Measurements from ENCODE around the gene OPCML. TPM values are rescaled to one million over a fixed set of nuclear protein-coding genes. Genes with fewer than 3 reads are reported as not detected.

The OPCML gene
- total RNA-seq, 1 donor from 2014 or later: 2.7 TPM

DNA sequence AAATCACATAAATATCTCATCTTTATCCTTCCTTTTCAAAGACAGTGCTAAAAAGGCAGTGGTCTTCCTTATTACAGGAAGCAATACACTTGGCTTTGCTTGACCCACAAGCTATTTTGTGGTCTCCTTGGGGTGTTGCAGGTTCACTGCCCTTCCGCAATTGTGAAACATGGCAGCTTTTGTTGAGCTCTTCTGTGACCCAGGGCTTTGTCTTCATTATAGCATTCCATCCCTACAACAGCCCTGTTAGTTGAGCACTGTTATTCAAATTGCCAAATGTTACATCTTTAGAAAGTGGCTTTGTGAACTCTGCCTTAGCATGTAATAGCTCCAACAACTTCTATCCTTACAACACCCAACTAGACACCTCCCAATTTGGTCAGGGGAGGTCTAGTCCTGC, 107.1 kb downstream of the OPCML start:
- no peaks in the 10 kb centered on the region for H3K27me3 Mint-ChIP-seq (ENCODE audit: low read depth)
- H3K9me3 Mint-ChIP-seq (ENCODE audit: low read depth): no peaks in the 10 kb centered on the region
- TF ChIP-seq, protein P1, sequence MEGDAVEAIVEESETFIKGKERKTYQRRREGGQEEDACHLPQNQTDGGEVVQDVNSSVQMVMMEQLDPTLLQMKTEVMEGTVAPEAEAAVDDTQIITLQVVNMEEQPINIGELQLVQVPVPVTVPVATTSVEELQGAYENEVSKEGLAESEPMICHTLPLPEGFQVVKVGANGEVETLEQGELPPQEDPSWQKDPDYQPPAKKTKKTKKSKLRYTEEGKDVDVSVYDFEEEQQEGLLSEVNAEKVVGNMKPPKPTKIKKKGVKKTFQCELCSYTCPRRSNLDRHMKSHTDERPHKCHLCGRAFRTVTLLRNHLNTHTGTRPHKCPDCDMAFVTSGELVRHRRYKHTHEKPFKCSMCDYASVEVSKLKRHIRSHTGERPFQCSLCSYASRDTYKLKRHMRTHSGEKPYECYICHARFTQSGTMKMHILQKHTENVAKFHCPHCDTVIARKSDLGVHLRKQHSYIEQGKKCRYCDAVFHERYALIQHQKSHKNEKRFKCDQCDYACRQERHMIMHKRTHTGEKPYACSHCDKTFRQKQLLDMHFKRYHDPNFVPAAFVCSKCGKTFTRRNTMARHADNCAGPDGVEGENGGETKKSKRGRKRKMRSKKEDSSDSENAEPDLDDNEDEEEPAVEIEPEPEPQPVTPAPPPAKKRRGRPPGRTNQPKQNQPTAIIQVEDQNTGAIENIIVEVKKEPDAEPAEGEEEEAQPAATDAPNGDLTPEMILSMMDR (IDR thresholded peaks at IDR 0.05): no peak
- H3K4me1 Mint-ChIP-seq (ENCODE audit: low read depth): no peaks in the 10 kb centered on the region
- H3K36me3 Mint-ChIP-seq (ENCODE audit: low read depth): no peaks in the 10 kb centered on the region
- no peak for DNase-seq (ENCODE audit: low spot score)
- no peak overlapping the region for H3K4me3 Mint-ChIP-seq (ENCODE audit: unreplicated experiment)
- no peak overlapping the region for H3K27ac Mint-ChIP-seq (ENCODE audit: unreplicated experiment)

DNA sequence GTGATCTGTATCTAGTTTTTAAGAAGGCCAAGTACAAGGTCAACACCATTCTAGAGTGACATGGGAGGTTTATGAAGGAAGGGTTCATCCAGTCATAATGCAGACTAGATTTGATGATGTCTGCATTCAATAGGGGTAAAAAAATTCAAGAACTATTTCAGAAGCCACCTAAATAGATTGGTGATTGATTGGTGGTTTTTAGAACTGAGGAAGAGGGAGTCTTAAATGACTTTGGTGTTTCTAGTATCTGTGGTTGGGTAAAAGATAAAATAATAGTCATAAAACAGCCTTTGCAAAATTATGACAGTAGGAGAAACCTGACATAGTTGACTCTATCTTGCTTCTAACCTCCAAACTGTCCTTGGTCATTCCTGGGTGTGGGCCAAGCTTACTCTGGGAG, 114.1 kb downstream of the OPCML start:
- no peaks in the 10 kb centered on the region for H3K27me3 Mint-ChIP-seq (ENCODE audit: low read depth)
- H3K4me3 Mint-ChIP-seq (ENCODE audit: unreplicated experiment): no peak overlapping the region

DNA sequence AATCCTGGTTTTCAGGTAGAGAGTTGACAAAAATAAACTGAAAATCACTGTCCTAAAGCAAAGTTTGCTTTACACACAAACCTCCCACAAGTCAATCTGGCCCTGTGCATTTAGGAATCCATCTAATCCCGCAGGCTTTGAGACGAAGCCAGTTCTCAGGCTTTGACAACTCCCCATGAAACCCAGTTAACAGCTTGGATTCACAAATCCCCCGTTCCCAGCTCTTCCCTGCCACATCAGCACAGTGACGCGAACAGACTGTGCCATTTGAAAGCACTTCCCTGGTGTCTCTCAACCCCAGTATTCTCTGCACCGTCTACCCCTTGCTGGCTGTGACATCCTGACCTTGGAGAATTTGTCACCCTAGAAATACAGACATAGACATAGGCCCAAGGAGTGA, 117.8 kb downstream of the OPCML start:
- Mint-ChIP-seq H3K4me3 (ENCODE audit: unreplicated experiment) (no peak overlapping the region), H3K9me3 (ENCODE audit: low read depth) (peaks cover 10% of the 10 kb centered on the region), H3K36me3 (ENCODE audit: low read depth) (no peaks in the 10 kb centered on the region), H3K4me1 (ENCODE audit: low read depth) (no peaks in the 10 kb centered on the region), H3K27ac (ENCODE audit: unreplicated experiment) (no peak overlapping the region), H3K27me3 (ENCODE audit: low read depth) (peaks cover 4% of the 10 kb centered on the region)
- TF ChIP-seq, protein P1 (IDR thresholded peaks at IDR 0.05): no peak
- no peak for DNase-seq (ENCODE audit: low spot score)

More for the DNA sequence above, 114.1 kb downstream of the OPCML start:
- TF ChIP-seq, protein P1 (IDR thresholded peaks at IDR 0.05): no peak
- Mint-ChIP-seq H3K27ac (ENCODE audit: unreplicated experiment) (no peak overlapping the region), H3K4me1 (ENCODE audit: low read depth) (no peaks in the 10 kb centered on the region), H3K36me3 (ENCODE audit: low read depth) (no peaks in the 10 kb centered on the region), H3K9me3 (ENCODE audit: low read depth) (peaks cover 10% of the 10 kb centered on the region)
- no peak for DNase-seq (ENCODE audit: low spot score)

DNA sequence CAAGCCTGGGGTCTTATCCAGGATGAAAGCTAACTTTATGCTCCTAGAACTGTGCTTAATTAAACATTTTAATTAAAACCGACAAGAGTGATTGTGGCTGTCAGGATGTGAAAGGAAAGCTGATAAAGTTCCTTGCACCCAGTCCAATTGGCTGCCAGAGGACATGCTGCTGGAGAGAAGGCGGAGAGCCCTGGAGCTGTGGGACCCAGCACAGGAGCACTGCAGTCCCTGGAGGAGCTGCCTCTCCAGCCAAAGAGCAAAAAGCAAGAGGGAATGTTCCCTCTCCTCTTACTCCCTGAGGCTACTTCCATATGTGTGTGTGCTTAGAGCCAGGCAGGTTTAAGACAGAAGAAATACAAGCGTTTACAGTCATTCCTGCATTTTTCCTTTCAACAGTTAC, 118.6 kb downstream of the OPCML start:
- H3K4me1 Mint-ChIP-seq (ENCODE audit: low read depth): no peaks in the 10 kb centered on the region
- H3K9me3 Mint-ChIP-seq (ENCODE audit: low read depth): peaks cover 6% of the 10 kb centered on the region
- H3K36me3 Mint-ChIP-seq (ENCODE audit: low read depth): no peaks in the 10 kb centered on the region
- H3K27me3 Mint-ChIP-seq (ENCODE audit: low read depth): peaks cover 4% of the 10 kb centered on the region
- H3K4me3 Mint-ChIP-seq (ENCODE audit: unreplicated experiment): no peak overlapping the region
- TF ChIP-seq, protein P1 (IDR thresholded peaks at IDR 0.05): no peak
- no peak for DNase-seq (ENCODE audit: low spot score)
- no peak overlapping the region for H3K27ac Mint-ChIP-seq (ENCODE audit: unreplicated experiment)

DNA sequence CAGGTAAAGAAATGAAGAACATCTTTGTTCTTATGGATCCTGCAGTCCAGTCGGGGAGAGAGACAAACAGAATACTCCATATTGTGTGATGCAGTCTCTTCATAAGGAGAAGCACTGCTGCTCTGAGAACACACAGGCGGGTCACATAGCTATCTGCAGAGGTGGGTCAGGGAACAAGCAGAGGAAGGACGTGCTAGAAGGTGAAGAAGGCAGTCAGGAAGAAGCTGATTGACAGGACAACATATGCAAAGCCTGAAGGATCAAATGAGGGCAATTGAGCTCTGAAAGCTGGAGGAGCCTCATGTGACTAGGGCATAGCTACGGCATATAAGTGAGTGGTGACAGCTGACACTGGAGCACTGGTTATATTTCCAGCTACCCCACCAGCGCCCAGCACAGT, 122.5 kb downstream of the OPCML start:
- Mint-ChIP-seq H3K4me3 (ENCODE audit: unreplicated experiment) (no peak overlapping the region), H3K27me3 (ENCODE audit: low read depth) (peaks cover 4% of the 10 kb centered on the region), H3K9me3 (ENCODE audit: low read depth) (no peaks in the 10 kb centered on the region), H3K36me3 (ENCODE audit: low read depth) (no peaks in the 10 kb centered on the region), H3K4me1 (ENCODE audit: low read depth) (no peaks in the 10 kb centered on the region), H3K27ac (ENCODE audit: unreplicated experiment) (no peak overlapping the region)
- DNase-seq (ENCODE audit: low spot score): no peak
- TF ChIP-seq, protein P1 (IDR thresholded peaks at IDR 0.05): no peak
